Raji (cell line): ENCODE measurements around the gene SLC45A1.

Experiments
- POLR2A ChIP-seq: IDR thresholded peaks from 2 replicates; pipeline ENCODE4 v1.6.1; 2011; ENCODE audit warnings: low read depth, low read length, control low read depth; ENCODE audit not compliant: insufficient read depth

Gene SLC45A1

GRCh38 chr1:8324176-8324810, 6.4 kb downstream of the SLC45A1 start:
- TF ChIP-seq POLR2A: no peak

- no peak for TF ChIP-seq POLR2A
These were observed 7.9 kb downstream of the SLC45A1 start for GRCh38 chr1:8325771-8326170.

GRCh38 chr1:8326265-8326664, 8.4 kb downstream of the SLC45A1 start:
- TF ChIP-seq POLR2A: no peak

- no peak for TF ChIP-seq POLR2A
These were observed 10.4 kb downstream of the SLC45A1 start for GRCh38 chr1:8328271-8328670.

GRCh38 chr1:8329439-8329838, 11.5 kb downstream of the SLC45A1 start:
- no peak for TF ChIP-seq POLR2A

- TF ChIP-seq POLR2A: no peak
These were observed 11.9 kb downstream of the SLC45A1 start for GRCh38 chr1:8329858-8330257.

GRCh38 chr1:8330271-8331125, 12.6 kb downstream of the SLC45A1 start:
- TF ChIP-seq POLR2A: no peak

GRCh38 chr1:8332806-8333205, 14.9 kb downstream of the SLC45A1 start:
- no peak for TF ChIP-seq POLR2A

- TF ChIP-seq POLR2A: no peak
These were observed 15.5 kb downstream of the SLC45A1 start for GRCh38 chr1:8333246-8333987.

- no peak for TF ChIP-seq POLR2A
These were observed 16.4 kb downstream of the SLC45A1 start for GRCh38 chr1:8334106-8334851.

GRCh38 chr1:8335246-8335645, 17.3 kb downstream of the SLC45A1 start:
- no peak for TF ChIP-seq POLR2A

GRCh38 chr1:8337776-8338525, 20.0 kb downstream of the SLC45A1 start:
- no peak for TF ChIP-seq POLR2A

GRCh38 chr1:8338526-8339202, 20.8 kb downstream of the SLC45A1 start:
- TF ChIP-seq POLR2A: no peak

GRCh38 chr1:8339203-8339600, 21.3 kb downstream of the SLC45A1 start:
- TF ChIP-seq POLR2A: no peak
